ENCODE data around the gene RUSC2. TPM values are rescaled to one million over a fixed set of nuclear protein-coding genes. Genes with fewer than 3 reads are reported as not detected.
A peak's percentile ranks its signal among the peaks of the same experiment; 100 is the strongest.

RUSC2 gene
- total RNA-seq, 1 donor = 28.6 TPM

- H3K4me2 ChIP-seq (ENCODE audit: insufficient read depth, low read length) = no peak overlapping the region
- no peak for DNase-seq (ENCODE audit: insufficient read length, low spot score, missing footprints)
- H3K27ac ChIP-seq (ENCODE audit: low read depth, low read length) = no peak overlapping the region
- no peaks in the 10 kb centered on the region for H4K20me1 ChIP-seq (ENCODE audit: insufficient read depth, low read length)
- no peaks in the 10 kb centered on the region for H3K4me1 ChIP-seq (ENCODE audit: insufficient read depth, low read length)
- peak; percentile 39 for TF ChIP-seq CTCF (IDR thresholded peaks at IDR 0.05; ENCODE audit: extremely low read depth, low read depth, low read length)
- H3K79me2 ChIP-seq (ENCODE audit: insufficient read depth, low read length) = no peaks in the 10 kb centered on the region
- H3K27me3 ChIP-seq (ENCODE audit: insufficient read depth, low read length) = peaks cover 21% of the 10 kb centered on the region
- no peak overlapping the region for H3K4me3 ChIP-seq (ENCODE audit: insufficient read depth, low read length)
- no peaks in the 10 kb centered on the region for H3K9me3 ChIP-seq (ENCODE audit: low read depth, low read length)
- no peaks in the 10 kb centered on the region for H3K36me3 ChIP-seq (ENCODE audit: insufficient read depth, low read length)
- H2AFZ ChIP-seq (ENCODE audit: low read length) = no peak overlapping the region
Observed at GRCh38 chr9:35452481-35452880, 37.4 kb upstream of the RUSC2 start.

DNA sequence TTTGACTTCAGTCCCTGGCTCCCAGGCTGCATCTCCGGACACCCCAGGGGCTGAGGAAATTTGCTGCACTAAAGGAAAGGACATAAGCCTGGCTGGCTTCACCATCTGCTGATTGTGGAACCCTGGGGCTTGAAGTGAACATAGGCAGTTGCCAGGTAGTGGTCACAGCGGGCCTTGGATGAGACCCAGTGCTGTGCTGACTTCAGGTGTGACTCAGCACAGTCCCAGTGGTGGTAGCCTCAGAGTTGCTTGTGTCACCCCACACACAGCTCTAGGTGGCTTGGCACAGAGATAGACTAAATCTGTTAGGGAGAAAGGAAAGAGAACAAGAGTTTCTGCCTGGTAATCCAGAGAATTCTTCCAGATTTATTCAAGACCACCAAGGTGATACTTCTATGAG, 36.1 kb upstream of the RUSC2 start:
- no peak overlapping the region for H3K4me3 ChIP-seq (ENCODE audit: insufficient read depth, low read length)
- H4K20me1 ChIP-seq (ENCODE audit: insufficient read depth, low read length) = no peaks in the 10 kb centered on the region
- no peak overlapping the region for H3K27ac ChIP-seq (ENCODE audit: low read depth, low read length)
- H3K9me3 ChIP-seq (ENCODE audit: low read depth, low read length) = no peaks in the 10 kb centered on the region
- no peaks in the 10 kb centered on the region for H3K79me2 ChIP-seq (ENCODE audit: insufficient read depth, low read length)
- TF ChIP-seq CTCF (IDR thresholded peaks at IDR 0.05; ENCODE audit: extremely low read depth, low read depth, low read length) = no peak
- DNase-seq (ENCODE audit: insufficient read length, low spot score, missing footprints) = no peak
- H3K4me1 ChIP-seq (ENCODE audit: insufficient read depth, low read length) = no peaks in the 10 kb centered on the region
- no peak overlapping the region for H2AFZ ChIP-seq (ENCODE audit: low read length)
- peaks cover 18% of the 10 kb centered on the region for H3K27me3 ChIP-seq (ENCODE audit: insufficient read depth, low read length)
- no peak overlapping the region for H3K4me2 ChIP-seq (ENCODE audit: insufficient read depth, low read length)
- no peaks in the 10 kb centered on the region for H3K36me3 ChIP-seq (ENCODE audit: insufficient read depth, low read length)

- H4K20me1 ChIP-seq (ENCODE audit: insufficient read depth, low read length) = no peaks in the 10 kb centered on the region
- H3K4me2 ChIP-seq (ENCODE audit: insufficient read depth, low read length) = peak overlapping the region; percentile 13
- peak; percentile 13 for DNase-seq (ENCODE audit: insufficient read length, low spot score, missing footprints)
- peak overlapping the region; percentile 39 for H2AFZ ChIP-seq (ENCODE audit: low read length)
- no peaks in the 10 kb centered on the region for H3K79me2 ChIP-seq (ENCODE audit: insufficient read depth, low read length)
- no peak overlapping the region for H3K27ac ChIP-seq (ENCODE audit: low read depth, low read length)
- no peak overlapping the region for H3K4me3 ChIP-seq (ENCODE audit: insufficient read depth, low read length)
- H3K4me1 ChIP-seq (ENCODE audit: insufficient read depth, low read length) = peaks cover 11% of the 10 kb centered on the region
- peaks cover 10% of the 10 kb centered on the region for H3K27me3 ChIP-seq (ENCODE audit: insufficient read depth, low read length)
- no peaks in the 10 kb centered on the region for H3K9me3 ChIP-seq (ENCODE audit: low read depth, low read length)
- no peak for TF ChIP-seq CTCF (IDR thresholded peaks at IDR 0.05; ENCODE audit: extremely low read depth, low read depth, low read length)
- no peaks in the 10 kb centered on the region for H3K36me3 ChIP-seq (ENCODE audit: insufficient read depth, low read length)
Observed at GRCh38 chr9:35464141-35465025, 25.5 kb upstream of the RUSC2 start.

GRCh38 chr9:35470340-35470739, 19.6 kb upstream of the RUSC2 start:
- Histone ChIP-seq H3K36me3 (ENCODE audit: insufficient read depth, low read length) (no peaks in the 10 kb centered on the region), H3K4me3 (ENCODE audit: insufficient read depth, low read length) (no peak overlapping the region), H3K4me2 (ENCODE audit: insufficient read depth, low read length) (peak overlapping the region; percentile 61), H3K27ac (ENCODE audit: low read depth, low read length) (peak overlapping the region; percentile 47), H3K27me3 (ENCODE audit: insufficient read depth, low read length) (peaks cover 1% of the 10 kb centered on the region), H3K4me1 (ENCODE audit: insufficient read depth, low read length) (peaks cover 9% of the 10 kb centered on the region), H3K9me3 (ENCODE audit: low read depth, low read length) (no peaks in the 10 kb centered on the region), H4K20me1 (ENCODE audit: insufficient read depth, low read length) (no peaks in the 10 kb centered on the region), H2AFZ (ENCODE audit: low read length) (no peak overlapping the region), H3K79me2 (ENCODE audit: insufficient read depth, low read length) (no peaks in the 10 kb centered on the region)
- no peak for DNase-seq (ENCODE audit: insufficient read length, low spot score, missing footprints)
- TF ChIP-seq CTCF (IDR thresholded peaks at IDR 0.05; ENCODE audit: extremely low read depth, low read depth, low read length) = no peak
